HG03280 (cell line): ENCODE measurements around the gene SIRPG.
"Not testable (repeated sequence)": the region's sequence is repeated elsewhere in the genome, so short reads cannot be mapped to it uniquely, and the experiment has no call there.

Experiments
- ATAC-seq: cut with Tn5 transposase; IDR thresholded peaks from one replicate; pipeline ENCODE4 v1.9.1; 2021; ENCODE audit warnings: mild to moderate bottlenecking, moderate library complexity; ENCODE audit not compliant: unreplicated experiment

SIRPG gene

DNA sequence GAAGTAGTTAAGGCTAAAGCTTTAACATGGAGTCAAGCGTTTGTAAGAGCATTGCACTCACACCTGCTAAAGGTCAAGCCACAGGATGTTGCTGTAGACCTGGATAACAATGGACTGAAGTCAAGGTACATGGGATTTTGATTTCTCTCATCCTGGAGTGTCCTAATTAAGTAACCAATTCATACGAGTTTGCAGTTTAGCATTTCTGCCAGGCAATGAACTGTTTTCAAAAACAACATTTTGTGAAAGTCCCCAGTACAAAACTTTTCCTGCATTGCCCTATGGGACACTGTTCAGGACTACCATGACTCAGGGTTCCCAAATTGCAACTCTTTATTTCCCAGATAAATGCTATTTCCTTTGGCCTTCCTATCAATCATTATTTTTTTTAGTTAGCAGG, 20.4 kb downstream of the SIRPG start:
- no peak for ATAC-seq

DNA sequence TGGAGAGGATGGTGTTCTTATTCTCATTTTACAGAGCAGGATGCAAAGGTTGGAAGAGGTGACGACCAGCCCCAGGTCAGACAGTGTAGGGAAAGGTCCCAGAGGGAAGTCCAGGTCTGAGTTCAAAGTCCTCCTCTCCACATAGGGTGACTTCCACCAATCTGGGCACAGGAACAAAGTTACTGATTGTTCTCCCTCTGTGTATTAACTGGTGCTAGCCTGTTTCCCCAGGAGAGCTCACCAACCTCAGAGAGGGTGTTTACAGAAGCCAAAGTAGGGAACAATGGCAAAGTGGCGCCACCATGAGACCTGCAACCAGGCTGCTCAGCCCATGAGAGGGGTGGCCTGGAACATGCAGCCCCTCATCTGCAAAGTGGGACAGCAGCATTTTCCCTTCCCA, 21.0 kb downstream of the SIRPG start:
- no peak for ATAC-seq

DNA sequence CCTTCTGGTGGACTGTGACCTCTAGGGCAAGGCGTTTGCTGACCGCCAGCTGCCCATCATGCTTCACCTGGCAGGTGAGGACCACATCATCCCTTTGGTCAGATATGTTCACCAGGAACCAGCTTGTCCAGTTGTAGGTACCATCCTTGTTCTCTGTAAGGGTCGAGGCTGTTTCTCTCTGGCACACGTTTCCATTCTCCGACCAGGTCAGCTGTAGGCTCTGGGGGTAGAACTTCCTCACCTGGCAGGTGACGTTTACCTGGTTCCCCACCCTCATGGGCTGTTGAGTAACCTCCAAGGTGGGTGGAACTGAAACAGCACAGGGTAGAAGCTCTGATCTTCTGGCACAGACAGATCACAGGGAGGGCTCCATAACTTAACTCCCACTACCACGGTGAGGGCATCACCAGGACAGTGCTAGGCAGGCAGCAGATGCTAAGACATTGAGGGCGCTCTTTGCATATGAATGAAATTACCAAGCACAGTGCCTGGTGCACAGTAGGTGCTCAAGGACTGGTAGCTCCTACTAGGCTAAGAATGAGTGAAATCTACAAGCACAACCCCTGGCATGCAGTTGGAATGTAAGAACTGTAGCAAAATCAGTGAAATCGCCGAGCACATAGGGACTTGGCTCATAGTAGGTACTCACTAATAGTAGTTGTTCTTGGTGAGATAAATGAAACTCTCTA, 22.1 kb downstream of the SIRPG start:
- no peak for ATAC-seq

DNA sequence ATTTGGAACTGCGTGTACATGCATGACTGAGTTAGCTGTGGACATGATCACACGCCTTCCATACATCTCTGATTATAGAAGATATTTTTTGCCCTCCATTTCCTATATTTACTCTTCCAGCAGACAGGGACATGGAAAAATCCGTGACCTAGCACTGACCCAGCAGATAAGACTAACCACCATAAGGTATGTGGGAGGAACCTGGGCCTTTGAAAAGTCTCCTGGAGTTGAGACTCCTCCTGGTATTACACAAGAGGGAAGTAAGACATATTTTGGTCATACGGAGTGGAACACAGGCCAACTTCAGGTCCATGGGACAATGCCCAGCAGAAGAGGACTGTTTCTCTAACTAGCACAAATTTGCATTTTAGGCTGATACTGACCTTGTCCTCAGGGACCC, 24.0 kb downstream of the SIRPG start:
- ATAC-seq: no peak

DNA sequence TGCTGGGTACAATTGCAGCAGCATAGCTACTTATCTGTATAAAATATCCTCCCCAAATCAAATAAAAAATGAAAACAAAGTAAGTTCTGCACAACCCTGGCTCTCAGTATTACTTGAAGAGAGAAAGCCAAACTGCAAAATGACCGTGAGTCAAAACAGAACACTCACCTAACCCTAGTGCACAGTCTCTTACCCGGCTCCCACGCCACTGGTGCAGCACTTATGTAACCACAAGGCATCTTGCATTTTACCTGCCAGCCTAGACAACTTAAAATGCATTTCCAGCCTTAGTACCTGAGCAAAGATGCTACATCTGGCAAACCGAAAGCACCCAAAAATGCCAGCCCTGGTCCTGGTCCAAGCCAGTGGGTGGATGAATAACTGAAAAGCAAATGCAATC, 25.4 kb downstream of the SIRPG start:
- no peak for ATAC-seq

DNA sequence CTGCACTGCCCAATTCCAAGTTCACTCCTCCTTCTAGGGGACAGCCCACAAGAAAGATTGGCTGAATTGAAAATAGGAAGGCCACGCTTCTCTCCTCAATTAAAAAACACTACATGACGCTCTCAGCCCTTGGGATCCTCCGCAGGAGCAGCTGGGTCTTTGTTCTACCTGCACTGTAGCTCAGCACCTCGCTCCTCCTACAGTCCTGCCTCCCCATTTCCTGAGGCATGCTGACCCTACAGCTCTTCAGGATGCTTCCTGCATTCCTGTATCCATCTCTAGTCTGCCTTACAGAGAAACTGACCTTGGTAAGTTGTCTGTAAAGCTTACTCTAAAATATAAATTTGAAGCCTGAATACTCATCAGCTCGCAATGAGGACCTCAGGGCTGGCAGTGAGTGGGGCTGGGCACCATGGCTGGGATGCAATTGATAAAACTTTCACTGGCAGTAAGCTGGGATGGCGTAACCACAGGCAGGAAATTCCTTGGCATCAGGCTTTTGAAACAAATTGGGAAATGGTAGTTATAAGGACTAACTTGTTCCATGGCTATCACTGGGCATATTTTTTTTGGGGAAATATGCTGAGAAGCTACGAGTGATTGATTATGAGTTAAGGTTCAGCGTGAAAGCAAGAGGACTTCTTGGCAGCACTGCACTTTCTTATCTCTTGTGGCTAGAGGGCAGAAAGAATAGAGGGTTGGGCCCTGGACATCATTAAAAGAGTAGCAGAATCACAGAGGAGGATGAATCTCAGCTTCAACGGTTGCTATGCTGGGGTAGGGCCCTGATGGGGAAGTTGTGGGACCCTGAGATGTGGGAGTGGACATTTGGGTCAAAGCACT, 26.0 kb downstream of the SIRPG start:
- ATAC-seq: no peak

DNA sequence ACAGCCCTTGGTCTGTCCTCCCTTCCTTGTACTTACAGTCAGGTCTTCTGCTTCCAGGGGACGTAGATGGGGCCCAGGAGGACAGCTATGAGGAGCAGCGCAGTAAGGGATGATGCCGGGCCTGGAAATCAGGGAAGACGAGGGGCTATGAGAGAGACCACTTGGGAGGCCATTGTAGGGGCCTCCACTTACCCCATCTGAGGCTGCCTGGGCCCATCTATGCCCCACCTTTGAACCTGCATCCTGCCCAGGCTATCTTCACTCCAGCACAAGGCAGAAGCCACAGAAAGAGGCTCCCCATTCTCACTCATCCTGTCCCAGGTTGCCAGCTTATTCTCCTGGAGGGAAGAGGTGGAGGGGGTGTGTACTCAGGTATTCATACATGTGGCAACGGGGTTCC, 27.4 kb downstream of the SIRPG start:
- ATAC-seq: no peak

DNA sequence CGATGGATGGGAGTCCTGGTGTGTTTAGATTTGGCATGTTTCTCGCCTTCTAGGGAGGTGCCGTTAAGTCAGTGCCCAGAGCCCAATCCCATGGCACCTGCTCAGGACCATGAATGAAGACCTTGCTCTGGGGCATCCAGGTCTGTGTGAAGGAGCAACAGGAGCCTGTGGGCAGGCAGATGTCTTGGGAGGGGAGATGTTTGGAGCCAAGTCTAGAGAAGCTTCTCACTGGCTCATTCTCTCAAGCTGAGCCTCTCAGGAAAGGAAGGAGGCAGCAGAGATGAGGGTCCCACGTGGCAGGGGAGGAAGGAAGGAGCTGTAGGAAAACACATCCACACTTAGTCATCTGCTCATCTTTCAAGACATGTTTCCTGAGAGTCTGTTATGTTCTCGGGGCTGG, 28.3 kb downstream of the SIRPG start:
- no peak for ATAC-seq

DNA sequence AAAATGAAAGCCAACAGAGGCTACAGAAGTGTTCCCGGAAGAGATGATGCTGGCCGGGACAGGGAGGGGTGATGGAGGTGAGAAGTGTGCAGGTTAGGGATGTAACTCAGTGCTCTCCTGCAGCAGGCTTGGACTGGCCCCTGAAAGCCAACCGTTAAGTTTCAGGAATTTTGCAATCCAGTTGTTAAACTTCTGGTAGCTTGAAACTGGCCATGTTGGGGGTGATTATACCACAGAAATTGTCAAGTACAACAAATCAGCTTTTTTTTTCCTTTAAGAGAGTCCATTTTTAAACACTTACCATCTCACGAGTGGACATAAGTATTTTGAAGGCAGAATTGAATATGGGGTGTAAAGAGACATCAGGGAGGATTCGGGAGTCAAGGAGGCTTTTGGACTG, 29.0 kb downstream of the SIRPG start:
- ATAC-seq: no peak

DNA sequence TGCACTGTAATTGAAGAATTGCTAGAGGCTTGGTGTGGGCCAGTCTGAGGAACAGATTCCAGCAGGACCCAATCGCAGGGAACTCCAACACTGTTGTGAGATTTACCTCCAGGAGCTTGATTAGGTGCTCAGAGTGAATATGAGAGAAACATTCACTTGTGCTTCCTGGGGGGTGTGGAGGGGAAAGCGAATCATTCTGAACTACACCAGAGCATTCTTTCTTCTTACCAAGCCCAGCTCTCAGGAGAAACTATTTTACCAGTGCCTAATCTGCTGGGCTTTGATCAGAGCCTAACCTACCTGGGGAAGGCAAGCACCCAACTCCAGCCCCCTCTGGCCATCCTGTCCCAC, 30.4 kb downstream of the SIRPG start:
- no peak for ATAC-seq

DNA sequence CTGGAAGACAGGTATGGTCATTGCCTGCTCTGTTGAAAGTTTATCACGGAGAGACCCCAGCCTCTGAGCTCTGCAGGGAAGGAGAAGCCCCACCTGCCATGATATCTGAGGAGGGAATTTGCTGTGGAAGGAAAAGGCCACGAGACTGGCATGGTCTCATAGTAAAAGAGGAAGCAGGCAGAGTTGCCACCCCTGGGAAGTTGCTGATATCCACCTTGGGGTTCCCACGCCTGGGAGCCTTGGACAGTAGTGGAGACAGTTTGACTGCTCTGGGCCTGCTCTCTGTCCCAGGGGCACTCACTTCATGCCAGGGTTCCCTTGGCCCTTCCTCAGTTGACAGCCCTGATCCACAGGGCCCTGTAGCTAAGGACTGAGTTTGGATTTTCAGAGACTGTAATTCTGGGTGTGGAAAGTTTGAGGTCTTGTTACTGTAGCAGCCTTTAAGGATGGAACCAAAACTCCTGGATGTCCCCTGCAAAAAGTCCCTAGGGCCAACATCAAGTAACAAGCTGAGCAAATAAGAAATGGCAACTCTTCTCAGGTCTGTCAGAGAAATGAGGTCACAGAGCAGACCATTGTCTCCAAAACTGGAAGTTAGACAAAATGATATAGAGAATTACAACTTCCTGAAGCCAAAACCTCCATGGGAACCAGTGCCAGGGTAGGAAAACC, 30.9 kb downstream of the SIRPG start:
- no peak for ATAC-seq

DNA sequence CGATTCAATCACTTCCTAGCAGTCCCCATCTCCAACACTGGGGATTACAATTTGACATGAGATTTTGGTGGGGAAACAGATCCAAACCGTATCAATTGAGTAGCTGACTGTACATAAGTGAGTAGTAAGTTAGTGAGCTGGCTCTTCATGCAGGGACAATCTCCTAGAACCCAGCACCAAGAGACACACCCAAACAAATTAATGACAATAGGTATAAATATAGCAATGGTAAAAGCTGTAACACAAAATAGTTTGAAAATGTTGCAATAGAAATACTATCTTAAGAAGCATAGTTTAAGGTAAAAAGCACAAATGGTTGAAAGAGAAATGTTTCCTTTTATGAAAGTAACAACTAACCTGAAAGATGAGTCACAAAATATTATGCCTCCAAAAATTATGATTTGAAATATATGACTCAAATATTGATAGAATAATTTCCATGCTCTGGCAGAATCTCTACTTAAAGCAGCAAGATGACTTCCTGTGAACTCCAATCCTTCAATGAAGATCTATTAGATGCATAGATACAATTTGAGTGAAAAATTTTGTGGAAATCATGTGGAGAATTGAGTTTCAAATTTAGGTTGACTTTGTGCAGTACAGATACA, 32.4 kb downstream of the SIRPG start:
- no peak for ATAC-seq

DNA sequence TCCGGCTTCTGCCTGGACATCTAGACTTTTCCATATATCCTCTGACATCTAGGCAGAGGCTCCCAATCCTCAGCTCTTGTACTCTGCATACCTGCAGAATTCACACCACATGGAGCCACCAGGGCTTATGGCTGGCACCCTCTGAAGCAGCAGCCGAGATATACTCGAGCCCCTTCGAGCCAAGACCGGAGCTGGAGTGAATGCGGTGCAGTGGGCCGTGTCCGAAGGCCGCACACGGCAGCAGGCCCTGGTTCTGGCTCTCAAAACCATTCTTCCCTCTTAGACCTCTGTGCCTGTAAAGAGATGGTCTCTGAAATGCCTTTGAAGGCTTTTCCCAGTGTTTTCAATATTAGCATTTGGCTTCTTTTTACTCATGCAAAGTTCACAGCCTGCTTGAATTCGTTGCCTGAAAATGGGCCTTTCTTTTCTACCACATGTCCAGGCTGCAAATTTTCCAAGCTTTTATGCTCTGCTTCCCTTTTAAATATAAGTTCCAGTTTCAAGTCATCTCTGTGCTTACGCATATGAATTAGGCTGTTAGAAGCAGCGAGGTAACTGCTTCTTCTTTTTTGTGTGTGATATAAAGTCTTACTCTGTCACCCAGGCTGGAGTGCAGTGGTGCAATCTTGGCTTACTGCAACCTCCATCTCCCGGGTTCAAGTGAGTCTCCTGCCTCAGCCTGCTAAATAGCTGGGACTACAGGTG, 33.9 kb downstream of the SIRPG start:
- no peak for ATAC-seq

DNA sequence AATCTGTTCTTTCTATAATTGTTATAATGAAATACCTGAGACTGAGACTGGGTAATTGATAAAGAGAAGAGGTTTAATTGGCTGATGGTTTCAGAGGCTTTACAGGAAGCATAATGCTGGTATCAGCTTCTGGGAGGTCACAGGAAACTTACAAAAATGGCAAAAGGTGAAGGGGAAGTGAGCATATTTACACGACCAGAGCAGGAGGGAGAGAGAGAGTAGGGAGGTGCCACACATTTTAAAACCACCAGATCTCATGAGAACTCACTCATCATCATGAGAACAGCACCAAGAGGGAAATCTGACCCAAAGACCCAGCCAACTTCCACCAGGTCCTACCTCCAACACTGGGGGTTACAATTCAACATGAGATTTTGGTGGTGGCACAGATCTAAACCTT, 35.1 kb downstream of the SIRPG start:
- no peak for ATAC-seq

DNA sequence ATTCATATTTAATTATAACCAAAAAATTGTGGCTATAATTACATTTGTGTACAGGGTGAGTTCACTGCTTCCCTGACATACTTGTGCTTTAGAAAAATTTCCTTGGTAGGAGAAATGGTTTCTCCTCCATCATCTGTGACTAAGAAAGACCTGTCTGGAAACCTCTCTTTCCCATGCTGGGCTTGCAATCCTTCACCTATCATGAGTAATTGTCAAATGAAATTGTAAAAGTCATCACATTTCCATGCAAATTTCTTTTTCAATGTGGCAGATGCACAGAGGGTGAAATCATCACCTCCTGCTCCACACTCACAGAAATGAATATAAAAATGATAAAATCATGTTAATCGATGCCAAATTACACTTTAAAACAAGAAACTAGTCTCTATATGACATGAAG, 36.3 kb downstream of the SIRPG start:
- no peak for ATAC-seq

DNA sequence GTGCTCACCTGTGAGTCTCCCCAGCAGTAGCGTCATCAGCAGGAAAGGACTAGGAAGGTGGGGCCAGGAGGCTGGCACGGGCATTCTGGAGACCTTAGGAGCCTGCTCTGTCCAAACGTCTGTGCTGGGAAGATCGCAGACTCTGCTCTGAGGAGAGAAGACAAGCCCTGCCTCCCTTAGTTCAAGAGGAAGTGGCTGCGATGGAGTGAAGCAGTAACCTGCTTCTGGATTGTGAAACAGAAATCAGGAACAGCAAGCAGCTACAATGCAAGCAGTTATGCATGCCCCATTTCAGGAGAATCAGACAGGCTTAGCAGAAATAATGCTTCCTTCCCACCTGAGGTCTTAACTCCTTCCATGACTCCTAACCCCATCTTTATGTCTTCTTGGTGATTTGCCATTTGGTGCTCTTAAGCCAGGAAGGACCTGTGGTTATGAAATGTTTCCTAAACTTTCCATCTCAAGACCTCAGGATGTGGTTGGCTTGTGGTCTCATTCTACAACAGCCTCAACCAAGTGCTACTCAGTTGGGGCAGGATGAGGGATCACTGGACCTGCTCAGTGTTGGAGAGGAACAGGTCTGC, 37.6 kb downstream of the SIRPG start, which contains the start of gene SIRPB1:
Gene SIRPB1, minus strand, starts transcription at position 149 of the 584 bp plus-strand sequence. Its CDS starts 65 bp downstream, at position 84.
- ATAC-seq: no peak

DNA sequence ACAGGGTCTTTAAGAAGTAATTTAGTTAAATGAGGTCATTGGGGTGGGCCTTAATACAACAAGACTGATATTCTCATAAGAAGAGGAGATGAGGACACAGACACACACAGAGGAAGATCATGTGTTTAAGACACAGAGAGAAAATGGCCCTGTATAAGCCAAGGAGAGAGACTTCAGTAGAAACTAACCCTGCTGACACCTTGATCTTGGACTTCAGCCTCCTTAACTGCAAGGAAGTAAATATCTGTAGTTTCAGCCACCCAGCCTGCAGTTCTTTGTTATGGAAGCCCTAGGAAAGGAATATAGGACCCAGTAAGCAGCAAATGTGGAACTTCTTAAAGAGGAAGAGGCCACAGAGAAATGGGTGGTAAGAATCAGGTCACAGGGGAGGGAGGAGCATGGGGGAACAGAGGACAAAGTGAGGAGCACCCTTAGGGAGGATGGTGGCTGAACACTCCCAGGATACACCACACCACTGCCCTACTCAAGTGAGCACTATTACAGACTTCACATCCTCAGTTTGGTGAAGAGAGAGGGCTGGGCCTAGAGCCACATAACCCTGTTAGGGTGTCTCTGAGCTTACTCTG, 38.5 kb downstream of the SIRPG start:
- no peak for ATAC-seq

DNA sequence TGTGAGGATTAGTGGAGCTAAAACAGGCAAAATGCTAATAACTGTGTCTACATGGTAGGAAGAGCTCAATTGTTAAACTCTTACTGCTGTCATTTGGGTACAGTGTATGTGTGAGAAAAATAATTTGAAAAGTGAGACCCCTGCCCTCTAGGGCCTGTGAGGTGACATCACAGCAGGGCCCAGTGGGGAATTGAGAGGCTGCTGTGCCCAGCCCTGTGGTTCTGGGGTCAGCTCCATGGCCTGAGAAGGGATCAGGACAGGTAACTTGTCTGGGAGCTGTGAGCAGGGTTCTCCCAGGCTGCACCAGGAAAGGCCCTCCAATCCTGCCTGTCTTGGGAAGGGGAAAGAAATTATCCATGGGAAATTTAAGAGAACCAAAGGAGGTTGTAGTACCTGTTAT, 39.1 kb downstream of the SIRPG start:
- no peak for ATAC-seq

DNA sequence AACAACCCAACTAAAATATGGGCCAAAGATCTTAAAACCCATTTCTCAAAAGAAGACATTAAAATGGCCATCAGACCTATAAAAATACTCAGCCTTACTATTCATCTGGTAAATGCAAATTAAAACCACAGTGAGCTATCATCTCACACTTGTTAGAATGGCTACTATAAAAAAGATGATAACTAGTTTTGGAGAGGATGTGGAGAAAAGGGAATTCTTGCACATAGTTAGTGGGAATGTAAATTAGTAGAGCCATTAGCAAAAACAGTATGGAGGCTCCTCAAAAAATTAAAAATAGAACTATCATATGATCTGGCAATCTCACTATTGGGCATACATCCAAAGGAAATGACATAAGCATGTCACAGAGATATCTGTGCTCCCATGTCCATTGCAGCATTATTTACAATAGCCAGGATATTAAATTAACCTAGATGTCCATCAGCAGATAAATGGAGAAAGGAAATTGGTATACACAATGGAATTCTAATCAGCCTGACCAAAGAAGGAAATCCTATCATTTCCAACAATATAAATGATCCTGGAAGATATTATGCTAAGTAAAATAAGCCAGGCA, 40.6 kb downstream of the SIRPG start:
- ATAC-seq: no peak

DNA sequence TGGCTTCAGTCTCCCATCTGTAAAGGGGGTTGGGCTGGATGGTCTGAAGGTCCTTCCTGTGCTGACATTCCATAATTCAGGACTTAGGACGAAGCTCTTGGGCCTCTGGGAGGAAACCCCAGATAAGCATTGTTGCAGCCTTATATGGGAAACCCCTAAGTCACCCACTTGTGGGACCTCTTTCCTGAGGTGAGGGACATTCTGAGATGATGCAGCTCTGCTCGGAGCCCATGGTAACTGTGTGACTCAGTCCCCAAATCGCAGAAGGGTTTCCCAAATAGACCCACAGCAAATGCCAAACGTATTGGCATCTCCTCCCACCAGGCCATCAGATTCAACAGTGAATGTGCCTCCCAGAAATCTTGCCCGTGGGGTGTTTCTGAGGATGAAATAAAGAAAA, 47.2 kb downstream of the SIRPG start:
- not testable (repeated sequence) for ATAC-seq
